ENCODE data around the gene ANKRD11. TPM values are rescaled to one million over a fixed set of nuclear protein-coding genes. Genes with fewer than 3 reads are reported as not detected.
A peak's percentile ranks its signal among the peaks of the same experiment; 100 is the strongest.

The ANKRD11 gene
- total RNA-seq, 1 donor from 2014 or later = 63.8 TPM

GRCh38 chr16:89357055-89357816 is 133.1 kb downstream of the ANKRD11 start:
- TF ChIP-seq, protein P1, sequence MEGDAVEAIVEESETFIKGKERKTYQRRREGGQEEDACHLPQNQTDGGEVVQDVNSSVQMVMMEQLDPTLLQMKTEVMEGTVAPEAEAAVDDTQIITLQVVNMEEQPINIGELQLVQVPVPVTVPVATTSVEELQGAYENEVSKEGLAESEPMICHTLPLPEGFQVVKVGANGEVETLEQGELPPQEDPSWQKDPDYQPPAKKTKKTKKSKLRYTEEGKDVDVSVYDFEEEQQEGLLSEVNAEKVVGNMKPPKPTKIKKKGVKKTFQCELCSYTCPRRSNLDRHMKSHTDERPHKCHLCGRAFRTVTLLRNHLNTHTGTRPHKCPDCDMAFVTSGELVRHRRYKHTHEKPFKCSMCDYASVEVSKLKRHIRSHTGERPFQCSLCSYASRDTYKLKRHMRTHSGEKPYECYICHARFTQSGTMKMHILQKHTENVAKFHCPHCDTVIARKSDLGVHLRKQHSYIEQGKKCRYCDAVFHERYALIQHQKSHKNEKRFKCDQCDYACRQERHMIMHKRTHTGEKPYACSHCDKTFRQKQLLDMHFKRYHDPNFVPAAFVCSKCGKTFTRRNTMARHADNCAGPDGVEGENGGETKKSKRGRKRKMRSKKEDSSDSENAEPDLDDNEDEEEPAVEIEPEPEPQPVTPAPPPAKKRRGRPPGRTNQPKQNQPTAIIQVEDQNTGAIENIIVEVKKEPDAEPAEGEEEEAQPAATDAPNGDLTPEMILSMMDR (IDR thresholded peaks at IDR 0.05; ENCODE audit: borderline replicate concordance) = peak; percentile 25
- intact Hi-C loops (cut with micrococcal nuclease) = no loop called here
- peak; percentile 55 for DNase-seq
- H3K4me1 ChIP-seq = peaks cover 100% of the 10 kb centered on the region
- no peaks in the 10 kb centered on the region for H3K27me3 ChIP-seq (ENCODE audit: low read depth)
- no peaks in the 10 kb centered on the region for H3K36me3 ChIP-seq
- no peak overlapping the region for H3K4me3 ChIP-seq
- H3K9me3 ChIP-seq (replicated peaks) = no peaks in the 10 kb centered on the region
- peak overlapping the region; percentile 53 for H3K27ac ChIP-seq (replicated peaks)

DNA sequence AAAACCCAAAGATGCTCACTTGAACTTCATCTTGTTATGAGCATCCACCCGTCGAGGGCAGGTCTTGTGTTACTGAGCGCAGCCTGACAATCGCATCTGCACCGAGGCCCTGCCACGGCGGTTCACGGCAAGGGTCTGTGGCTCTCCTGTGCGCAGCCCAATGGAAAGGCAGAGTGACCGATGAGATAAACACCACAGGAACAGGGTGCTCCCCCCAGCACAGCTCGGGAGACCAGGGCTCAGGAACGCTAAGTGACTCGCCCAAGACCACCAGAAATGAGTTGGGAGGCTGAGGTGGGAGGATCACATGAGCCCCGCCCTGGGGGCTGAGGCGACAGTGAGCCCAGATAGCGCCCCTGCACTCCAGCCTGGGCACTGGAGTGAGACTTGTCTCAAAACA is 134.7 kb downstream of the ANKRD11 start:
- no peak overlapping the region for H3K4me3 ChIP-seq
- no peaks in the 10 kb centered on the region for H3K27me3 ChIP-seq (ENCODE audit: low read depth)
- no peaks in the 10 kb centered on the region for H3K9me3 ChIP-seq (replicated peaks)
- no peak for DNase-seq
- peaks cover 98% of the 10 kb centered on the region for H3K4me1 ChIP-seq
- no peak overlapping the region for H3K27ac ChIP-seq (replicated peaks)
- intact Hi-C loops (cut with micrococcal nuclease) = no loop called here
- no peaks in the 10 kb centered on the region for H3K36me3 ChIP-seq
- TF ChIP-seq, protein P1 (IDR thresholded peaks at IDR 0.05; ENCODE audit: borderline replicate concordance) = no peak

DNA sequence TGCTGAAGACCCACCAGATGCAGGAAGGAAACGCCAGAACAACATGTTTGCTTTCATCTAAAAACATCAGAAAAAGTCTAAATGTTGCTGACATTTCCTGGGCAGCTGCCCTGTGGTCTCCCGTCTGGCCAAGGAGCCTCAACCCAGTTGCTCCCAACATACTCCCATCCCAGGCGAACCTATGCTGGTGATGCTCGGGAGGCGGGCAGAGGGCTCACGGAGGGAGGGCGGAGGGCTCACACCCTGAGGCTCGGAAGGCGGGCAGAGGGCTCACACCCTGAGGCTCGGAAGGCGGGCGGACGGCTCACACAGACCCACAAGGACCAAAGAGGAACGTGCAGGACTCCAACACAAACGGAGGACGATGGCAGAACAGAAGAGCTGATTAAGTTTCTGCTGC is 135.4 kb downstream of the ANKRD11 start:
- no peak for DNase-seq
- TF ChIP-seq, protein P1 (IDR thresholded peaks at IDR 0.05; ENCODE audit: borderline replicate concordance) = no peak
- Histone ChIP-seq H3K4me1 (peaks cover 91% of the 10 kb centered on the region), H3K27me3 (ENCODE audit: low read depth) (no peaks in the 10 kb centered on the region), H3K27ac (replicated peaks) (peak overlapping the region; percentile 81), H3K4me3 (no peak overlapping the region), H3K36me3 (no peaks in the 10 kb centered on the region), H3K9me3 (replicated peaks) (no peaks in the 10 kb centered on the region)
- intact Hi-C loops (cut with micrococcal nuclease) = no loop called here

GRCh38 chr16:89354325-89354724 is 136.0 kb downstream of the ANKRD11 start:
- Histone ChIP-seq H3K36me3 (no peaks in the 10 kb centered on the region), H3K9me3 (replicated peaks) (no peaks in the 10 kb centered on the region), H3K4me1 (peaks cover 84% of the 10 kb centered on the region), H3K27me3 (ENCODE audit: low read depth) (no peaks in the 10 kb centered on the region), H3K27ac (replicated peaks) (peak overlapping the region; percentile 81), H3K4me3 (no peak overlapping the region)
- intact Hi-C loops (cut with micrococcal nuclease) = no loop called here
- TF ChIP-seq, protein P1 (IDR thresholded peaks at IDR 0.05; ENCODE audit: borderline replicate concordance) = no peak
- peak; percentile 56 for DNase-seq

DNA sequence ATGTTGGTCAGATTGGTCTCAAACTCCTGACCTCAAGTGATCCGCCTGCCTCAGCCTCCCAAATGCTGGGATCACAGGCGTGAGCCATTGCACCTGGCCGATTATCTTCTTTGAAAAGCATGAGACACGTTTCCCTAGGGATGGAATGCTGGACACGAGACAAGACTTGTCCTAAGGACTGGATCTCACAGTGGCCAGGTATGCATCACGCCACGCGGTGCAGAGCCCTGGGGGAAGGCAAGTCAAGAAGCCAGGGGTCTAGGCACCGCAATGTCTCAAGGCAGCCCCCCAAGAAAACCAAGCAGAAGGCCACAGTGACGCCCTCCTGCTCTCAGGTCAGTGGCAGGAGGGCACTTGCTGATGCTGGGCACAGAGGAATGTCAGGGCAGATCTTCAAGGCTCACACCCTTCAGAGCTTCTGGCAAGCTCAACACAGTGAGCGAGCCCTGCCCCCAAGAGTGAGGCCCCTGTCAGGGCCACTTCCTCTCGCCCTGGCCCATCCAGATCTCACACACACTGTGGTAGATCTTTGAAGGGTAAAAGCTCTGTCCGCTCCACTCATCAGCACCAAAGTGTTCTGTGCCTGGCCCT is 138.2 kb downstream of the ANKRD11 start:
- TF ChIP-seq, protein P1 (IDR thresholded peaks at IDR 0.05; ENCODE audit: borderline replicate concordance) = no peak
- no peak for DNase-seq
- H3K9me3 ChIP-seq (replicated peaks) = no peaks in the 10 kb centered on the region
- intact Hi-C loops (cut with micrococcal nuclease) = no loop called here
- no peaks in the 10 kb centered on the region for H3K27me3 ChIP-seq (ENCODE audit: low read depth)
- H3K27ac ChIP-seq (replicated peaks) = peak overlapping the region; percentile 81
- H3K36me3 ChIP-seq = no peaks in the 10 kb centered on the region
- H3K4me1 ChIP-seq = peaks cover 64% of the 10 kb centered on the region
- H3K4me3 ChIP-seq = no peak overlapping the region
